Neural progenitor cell (in vitro differentiated cells): ENCODE results near the gene CGN.

Experiments
- EZH2phosphoT487 ChIP-seq: fragments of 200-600 bp; sonication (generic); IDR thresholded peaks from 2 replicates; pipeline ENCODE4 v1.6.1; 2017; ENCODE audit warnings: antibody characterized with exemption
- TF ChIP-seq, protein P1 (sequence below): fragments of 200-600 bp; sonication (generic); IDR thresholded peaks from 2 replicates; pipeline ENCODE4 v1.5.1; 2017; ENCODE audit warnings: antibody characterized with exemption, mild to moderate bottlenecking

DNA sequence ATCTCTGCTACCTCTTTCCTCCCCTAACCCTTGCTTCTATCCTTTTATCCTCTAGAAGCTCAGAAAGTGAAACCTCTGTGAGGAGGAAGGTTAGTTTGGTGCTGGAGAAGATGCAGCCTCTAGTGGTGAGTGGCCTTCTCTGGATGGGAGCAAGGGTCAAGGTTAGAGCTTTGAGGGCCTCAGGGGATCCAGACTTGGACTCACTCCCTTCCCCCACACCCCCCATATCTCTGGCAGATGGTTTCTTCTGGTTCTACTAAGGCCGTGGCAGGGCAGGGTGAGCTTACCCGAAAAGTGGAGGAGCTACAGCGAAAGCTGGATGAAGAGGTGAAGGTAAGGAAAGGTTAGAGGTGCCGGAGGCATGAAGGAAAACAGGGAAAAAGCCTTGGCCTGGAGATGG lies 9.2 kb downstream of the CGN start:
- TF ChIP-seq, protein P1, sequence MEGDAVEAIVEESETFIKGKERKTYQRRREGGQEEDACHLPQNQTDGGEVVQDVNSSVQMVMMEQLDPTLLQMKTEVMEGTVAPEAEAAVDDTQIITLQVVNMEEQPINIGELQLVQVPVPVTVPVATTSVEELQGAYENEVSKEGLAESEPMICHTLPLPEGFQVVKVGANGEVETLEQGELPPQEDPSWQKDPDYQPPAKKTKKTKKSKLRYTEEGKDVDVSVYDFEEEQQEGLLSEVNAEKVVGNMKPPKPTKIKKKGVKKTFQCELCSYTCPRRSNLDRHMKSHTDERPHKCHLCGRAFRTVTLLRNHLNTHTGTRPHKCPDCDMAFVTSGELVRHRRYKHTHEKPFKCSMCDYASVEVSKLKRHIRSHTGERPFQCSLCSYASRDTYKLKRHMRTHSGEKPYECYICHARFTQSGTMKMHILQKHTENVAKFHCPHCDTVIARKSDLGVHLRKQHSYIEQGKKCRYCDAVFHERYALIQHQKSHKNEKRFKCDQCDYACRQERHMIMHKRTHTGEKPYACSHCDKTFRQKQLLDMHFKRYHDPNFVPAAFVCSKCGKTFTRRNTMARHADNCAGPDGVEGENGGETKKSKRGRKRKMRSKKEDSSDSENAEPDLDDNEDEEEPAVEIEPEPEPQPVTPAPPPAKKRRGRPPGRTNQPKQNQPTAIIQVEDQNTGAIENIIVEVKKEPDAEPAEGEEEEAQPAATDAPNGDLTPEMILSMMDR: no peak
- no peak for TF ChIP-seq EZH2phosphoT487
